ENCODE results near the gene GCSAML. TPM values are rescaled to one million over a fixed set of nuclear protein-coding genes. Genes with fewer than 3 reads are reported as not detected.

The GCSAML gene
- total RNA-seq: not detected in 2 replicates

DNA sequence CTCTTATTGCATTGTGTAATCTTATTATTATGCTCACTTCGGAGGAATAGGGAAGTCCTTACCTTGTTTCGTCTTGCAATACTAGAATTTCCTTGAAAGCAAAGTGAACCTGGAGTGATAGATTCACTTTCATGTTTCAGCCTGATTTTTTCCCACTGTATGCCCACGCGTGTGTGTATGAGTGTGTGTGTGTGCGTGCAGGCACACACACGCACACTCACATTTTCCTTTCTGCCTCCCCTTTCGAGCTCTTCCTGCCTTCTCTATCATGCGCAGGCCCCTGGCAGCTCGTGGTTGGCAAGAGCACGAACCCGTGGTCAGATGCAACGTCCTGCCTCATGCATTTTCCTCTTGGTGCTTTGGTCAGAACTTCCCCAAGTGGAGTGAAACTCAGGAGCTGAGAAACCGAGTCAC is at the start of gene GCSAML:
Gene GCSAML, plus strand, starts transcription at position 366 of the 414 bp plus-strand sequence. CDS start 58 bp downstream, outside the sequence.

DNA sequence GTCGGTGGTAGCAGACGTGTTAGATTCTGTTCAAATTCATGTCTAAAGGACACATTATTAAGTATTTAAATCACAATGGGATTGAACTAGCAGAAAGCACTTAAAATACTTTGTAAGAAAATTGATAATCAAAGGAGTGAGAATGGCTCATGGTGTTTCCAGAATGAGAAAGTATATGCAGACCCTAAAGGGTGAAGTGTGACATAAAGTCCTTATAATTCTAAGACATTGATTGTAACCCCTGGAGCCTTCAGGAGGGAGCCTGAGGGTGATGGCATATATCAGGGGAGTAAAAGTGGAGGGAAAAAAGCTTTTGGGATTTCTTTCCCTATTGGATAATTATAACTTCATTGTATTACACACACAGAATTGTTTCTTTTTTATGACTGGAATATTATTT is 12.6 kb upstream of the GCSAML start, which contains the start of gene OR2C3:
Gene OR2C3, minus strand, starts transcription at position 101 of the 400 bp plus-strand sequence. CDS start 3,929 bp downstream, outside the sequence.

DNA sequence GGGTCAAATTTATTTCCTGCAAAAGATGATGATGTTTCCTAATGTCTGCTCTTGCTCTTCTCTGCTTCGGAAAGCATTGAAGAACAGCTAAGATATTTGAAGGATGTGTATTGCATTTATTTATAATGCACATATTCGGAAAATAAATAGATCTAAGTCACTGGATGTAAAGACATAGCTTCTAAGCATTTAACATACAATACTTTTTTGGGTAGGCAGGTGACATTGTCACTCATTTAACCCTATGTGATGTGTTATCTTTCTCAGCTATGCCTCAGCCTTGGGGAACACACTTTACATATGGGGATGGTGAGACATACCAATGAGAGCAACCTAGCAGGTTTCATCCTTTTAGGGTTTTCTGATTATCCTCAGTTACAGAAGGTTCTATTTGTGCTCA is 39.1 kb downstream of the GCSAML start, which contains the start of gene OR2G2:
Gene OR2G2, plus strand, starts transcription at position 301 of the 400 bp plus-strand sequence. Its CDS starts 0 bp downstream, at position 301.

DNA sequence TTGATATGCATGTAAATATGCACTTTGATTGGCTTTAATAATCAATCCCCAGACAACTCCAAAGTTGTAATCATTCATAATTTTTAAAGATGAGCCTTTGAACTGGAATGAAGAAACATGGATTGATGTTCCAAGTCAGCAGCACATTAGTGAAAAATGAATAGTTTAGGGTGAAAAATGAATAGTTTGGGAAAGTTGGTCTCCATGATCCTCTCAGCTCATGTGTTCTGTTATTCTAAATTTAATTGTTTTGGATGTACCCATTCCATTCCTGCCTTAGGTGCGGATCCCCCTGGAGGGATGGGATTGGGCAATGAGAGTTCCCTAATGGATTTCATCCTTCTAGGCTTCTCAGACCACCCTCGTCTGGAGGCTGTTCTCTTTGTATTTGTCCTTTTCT is 56.4 kb downstream of the GCSAML start, which contains the start of gene OR2G3:
Gene OR2G3, plus strand, starts transcription at position 301 of the 400 bp plus-strand sequence. Its CDS starts 0 bp downstream, at position 301.

Other genes starting within 250 kb of the GCSAML start
- gene ZNF496, start 217.3 kb upstream of the GCSAML start, total RNA-seq: 13.5 and 18.0 TPM in 2 replicates
- gene NLRP3, start 133.0 kb upstream of the GCSAML start, total RNA-seq: not detected in 2 replicates
- not detected in 2 replicates for gene OR2B11, start 91.0 kb upstream of the GCSAML start, total RNA-seq
- not detected in 2 replicates for gene OR2C3, start 12.7 kb upstream of the GCSAML start, total RNA-seq
- not detected in 2 replicates for gene OR2G2, start 39.2 kb downstream of the GCSAML start, total RNA-seq
- not detected in 2 replicates for gene OR2G3, start 56.5 kb downstream of the GCSAML start, total RNA-seq
- not detected in 2 replicates for gene OR13G1, start 130.6 kb downstream of the GCSAML start, total RNA-seq
- gene OR6F1, start 167.5 kb downstream of the GCSAML start, total RNA-seq: not detected in 2 replicates
- not detected in 2 replicates for gene OR14K1, start 189.5 kb downstream of the GCSAML start, total RNA-seq
- not detected in 2 replicates for gene OR14A2, start 199.0 kb downstream of the GCSAML start, total RNA-seq
- gene OR1C1, start 211.4 kb downstream of the GCSAML start, total RNA-seq: not detected in 2 replicates

All from cardiac atrium fibroblast (primary cell).